Effector CD8-positive, alpha-beta T cell (primary cell): Measurements from ENCODE around the gene LCN15.
"Not testable (repeated sequence)": the region's sequence is repeated elsewhere in the genome, so short reads cannot be mapped to it uniquely, and the experiment has no call there.

Experiments used
- DNase-seq: peaks from one replicate; lab custom pipeline; 2025; lab: John Stamatoyannopoulos, UW

The LCN15 gene

DNA sequence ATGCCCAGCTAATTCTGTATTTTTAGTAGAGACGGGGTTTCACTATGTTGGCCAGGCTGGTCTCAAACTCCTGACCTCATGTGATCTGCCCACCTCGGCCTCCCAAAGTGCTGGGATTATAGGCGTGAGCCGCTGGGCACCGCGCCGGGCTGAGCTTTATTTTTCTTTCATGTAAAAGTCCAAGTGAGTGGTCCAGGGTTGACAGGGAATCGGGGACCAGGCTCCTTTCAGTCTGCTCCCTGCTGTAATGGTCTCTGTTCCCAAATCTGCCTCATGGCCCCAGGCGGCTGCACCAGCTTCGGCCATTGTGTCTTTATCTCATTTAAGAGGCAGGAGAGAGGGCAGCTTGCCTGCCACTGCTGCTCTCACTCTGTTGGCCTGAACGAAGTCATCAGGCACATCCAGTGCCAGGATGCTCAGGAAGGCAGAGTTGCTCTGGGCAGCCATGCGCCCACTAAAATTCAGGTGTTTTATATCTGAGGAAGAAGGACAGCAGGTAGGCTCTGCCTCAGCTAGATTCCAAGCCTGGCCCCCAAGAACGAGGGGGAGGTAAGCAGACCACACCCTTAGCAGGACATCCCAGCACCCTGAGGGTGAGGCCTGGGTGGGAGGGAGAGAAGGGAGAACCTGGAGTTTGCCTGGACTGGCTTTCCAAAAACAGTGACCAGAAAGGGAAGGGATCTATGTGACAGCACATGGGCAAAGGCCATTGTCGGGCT, 30.1 kb upstream of the LCN15 start:
- no peak for DNase-seq

DNA sequence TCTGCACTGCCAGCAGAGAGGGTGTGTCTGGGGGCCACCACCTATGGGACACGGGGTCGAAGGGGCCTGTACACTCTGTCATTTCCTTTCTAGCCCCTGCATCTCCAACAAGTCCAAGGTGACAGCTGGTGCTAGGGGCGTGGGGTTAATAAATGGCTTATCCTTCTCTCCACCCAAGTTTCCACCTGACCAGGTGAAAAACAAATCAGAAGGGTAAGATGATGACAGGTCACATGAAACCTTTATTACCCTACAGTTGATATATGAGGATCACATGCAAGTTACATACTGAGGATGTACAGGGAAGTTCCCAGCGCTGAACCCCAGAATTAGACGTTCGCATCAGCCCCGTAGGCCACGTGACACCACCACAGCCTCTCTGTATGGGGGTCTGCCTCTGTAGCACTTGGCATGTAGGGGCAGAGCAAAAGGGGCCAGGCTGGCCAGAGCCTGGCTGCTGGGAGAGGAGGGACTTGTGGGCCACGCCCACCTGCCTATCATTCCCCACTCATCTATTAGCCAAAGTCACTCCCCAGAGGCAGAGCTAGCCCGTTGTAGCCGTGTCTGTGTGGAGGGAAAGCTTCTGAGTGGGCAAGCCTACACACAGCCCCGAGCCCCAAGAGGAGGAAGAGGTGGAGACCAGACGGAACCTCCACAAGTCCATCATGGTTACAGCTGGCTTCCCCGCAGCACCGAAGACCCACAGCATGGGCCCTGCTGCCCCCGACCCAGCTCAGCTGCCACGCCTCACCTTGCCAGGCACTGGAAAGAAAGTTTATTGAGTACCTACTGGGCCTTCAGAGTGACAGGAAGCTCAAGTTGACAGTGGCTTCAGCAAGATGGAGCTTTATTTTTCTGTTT, 29.0 kb upstream of the LCN15 start:
- DNase-seq = no peak

DNA sequence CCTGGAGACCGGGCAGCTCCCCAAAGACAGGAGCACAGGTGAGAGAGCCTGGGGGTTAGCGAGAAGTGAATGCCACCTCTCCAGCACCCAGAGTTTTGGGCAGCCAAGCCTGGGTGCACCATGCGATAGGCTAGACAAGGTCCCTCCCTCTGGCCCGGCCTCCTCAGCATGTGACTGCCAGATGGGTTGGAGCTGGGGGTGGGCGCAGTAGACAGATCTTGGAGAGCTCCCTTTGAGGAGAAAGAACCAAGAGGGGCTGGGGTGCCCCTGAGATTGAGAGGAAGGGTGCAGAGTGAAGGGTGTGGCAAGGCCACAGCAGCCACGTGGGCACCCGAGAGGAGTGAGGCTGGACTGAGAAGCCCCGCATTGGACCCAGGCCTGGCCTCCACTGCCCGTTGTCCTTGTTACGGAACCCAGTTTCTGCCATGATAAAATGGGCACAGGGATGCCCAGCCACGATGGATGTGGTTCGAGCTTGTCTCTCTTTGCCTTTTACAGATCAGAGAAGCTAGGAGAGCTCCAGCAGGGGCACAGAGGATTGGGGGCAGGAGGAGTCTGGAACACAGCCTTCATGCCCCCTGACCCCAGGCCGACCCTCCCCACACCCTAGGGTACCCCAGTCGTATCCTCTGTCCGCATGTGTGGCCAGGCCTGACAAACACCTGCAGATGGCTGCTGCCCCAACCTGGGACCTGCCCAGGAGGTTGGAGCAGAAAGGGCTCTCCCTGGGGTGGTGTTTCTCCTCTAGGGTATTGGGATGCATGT, 28.2 kb upstream of the LCN15 start:
- DNase-seq = no peak

DNA sequence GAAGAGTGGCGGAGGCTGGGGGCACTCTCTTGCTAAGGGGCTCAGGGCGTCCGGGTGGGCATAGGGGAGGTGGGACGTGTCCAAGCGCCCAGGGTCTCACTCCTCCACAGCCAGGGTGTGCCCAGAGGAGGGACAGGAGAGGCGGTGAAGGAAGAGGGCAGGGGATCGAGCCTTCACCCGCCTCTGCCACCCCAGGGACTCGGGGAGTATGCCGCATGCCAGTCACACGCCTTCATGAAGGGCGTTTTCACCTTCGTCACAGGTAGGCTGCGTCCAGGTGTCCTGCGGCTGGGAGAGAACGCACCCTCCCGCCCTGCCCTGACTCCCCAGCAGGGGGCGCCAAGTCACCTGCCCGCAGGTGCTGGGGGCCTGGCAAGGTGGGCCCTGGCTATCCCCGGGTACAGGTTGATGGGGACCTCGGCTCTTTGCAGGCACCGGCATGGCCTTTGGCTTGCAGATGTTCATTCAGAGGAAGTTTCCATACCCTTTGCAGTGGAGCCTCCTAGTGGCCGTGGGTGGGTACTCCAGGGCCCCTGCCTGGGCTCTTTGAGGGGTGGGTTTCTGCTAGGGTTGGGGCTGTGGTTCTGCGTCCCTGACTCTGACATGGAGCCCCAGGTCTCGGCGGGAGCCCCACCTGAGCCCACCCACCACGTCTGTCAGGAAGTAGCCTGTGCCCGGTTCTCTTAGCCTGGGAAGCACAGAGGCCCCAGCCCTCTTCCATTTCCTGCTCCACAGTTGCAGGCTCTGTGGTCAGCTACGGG, 27.4 kb upstream of the LCN15 start:
- DNase-seq = peak; percentile 74

DNA sequence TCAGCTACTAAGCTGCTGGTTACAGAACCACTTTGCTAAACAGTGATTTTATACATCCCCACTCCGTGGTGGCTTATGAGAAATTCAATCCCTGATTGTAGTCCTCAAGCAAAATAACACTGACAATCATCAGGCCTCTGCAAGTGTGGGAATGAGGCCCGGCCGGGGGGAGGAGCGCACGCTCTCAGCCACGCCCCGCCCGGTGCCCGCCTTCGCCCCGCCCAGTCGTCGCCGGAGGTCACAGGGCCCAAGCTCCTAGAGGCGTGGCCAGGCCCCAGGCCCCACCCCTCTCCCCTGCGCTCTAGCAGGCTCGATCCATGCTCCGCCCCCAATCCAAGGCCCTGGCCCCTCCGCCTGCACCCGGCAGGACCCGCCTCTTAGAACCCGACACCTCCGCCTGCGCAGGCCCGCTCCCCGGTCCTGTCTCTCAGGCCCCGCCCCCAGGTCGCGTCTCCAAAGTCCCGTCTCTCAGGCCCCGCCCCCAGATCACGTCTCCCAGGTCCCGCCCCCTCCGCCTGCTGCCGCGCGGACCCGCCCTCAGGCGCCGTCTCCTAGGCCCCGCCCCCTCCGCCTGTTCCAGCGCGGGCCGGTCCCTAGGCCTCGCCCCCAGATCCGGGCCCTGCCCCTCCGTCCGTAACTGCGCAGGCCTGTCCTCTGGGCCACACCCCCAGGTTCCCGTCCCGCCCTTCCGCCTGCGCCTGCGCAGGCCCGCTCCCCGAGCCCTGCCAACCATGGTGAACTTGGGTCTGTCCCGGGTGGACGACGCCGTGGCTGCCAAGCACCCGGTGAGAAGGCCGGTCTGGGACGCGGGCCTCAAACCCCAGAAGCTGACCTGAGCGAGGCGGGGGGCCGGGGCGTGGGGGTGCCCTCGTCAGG, 26.6 kb upstream of the LCN15 start, which contains the start of gene TMEM141:
Gene TMEM141 (plus strand): TSS at position 705 of the 876 bp plus-strand sequence. CDS start 27 bp downstream, at position 732.
- DNase-seq = peak; percentile 99

DNA sequence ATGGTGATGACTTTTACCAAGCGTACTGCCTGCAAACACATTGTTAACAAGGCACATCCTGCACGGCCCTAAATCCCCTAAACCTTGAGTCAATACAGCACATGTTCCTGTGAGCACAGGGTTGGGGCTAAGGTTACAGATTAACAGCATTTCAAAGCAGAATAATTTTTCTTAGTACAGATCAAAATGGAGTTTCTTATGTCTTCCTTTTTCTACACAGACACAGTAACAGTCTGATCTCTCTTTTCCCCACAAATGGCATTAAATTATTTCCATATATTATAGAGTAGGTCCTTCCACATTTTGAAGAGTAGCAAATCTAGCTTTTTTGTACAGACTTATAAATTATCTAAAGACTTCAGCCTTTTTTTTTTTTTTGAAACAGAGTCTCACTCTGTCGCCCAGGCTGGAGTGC, 25.2 kb upstream of the LCN15 start:
- DNase-seq = no peak

DNA sequence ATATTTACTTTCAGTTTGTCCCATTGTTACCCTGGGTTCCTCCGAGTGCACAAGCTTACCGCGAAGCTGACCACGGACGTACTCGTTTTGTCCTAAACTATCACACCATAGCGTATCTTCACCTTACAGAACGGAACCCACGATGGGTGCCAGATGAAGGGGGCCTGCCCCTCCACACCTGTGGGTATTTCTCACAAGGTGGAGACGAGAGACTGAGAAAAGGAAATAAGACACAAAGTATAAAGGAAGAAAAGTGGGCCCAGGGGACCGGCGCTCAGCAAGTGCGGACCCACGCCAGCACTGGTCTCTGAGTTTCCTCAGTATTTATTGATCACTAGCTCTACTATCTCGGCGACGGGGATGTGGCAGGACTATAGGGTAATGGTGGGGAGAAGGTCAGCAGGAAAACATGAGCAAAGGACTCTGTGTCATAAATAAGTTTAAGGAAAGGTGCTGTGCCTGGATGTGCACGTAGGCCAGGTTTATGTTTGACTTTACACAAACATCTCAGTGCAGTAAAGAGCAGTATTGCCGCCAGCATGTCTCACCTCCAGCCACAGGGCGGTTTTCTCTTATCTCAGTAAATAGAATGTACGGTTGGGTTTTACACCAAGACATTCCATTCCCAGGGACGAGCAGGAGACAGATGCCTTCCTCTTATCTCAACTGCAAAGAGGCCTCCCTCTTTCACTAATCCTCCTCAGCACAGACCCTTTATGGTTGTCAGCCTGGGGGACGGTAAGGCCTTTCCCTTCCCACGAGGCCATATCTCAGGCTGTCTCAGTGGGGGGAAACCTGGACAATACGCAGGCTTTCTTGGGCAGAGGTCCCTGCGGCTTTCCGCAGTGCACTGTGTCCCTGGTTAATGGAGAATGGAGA, 24.6 kb upstream of the LCN15 start:
- DNase-seq = not testable (repeated sequence)

DNA sequence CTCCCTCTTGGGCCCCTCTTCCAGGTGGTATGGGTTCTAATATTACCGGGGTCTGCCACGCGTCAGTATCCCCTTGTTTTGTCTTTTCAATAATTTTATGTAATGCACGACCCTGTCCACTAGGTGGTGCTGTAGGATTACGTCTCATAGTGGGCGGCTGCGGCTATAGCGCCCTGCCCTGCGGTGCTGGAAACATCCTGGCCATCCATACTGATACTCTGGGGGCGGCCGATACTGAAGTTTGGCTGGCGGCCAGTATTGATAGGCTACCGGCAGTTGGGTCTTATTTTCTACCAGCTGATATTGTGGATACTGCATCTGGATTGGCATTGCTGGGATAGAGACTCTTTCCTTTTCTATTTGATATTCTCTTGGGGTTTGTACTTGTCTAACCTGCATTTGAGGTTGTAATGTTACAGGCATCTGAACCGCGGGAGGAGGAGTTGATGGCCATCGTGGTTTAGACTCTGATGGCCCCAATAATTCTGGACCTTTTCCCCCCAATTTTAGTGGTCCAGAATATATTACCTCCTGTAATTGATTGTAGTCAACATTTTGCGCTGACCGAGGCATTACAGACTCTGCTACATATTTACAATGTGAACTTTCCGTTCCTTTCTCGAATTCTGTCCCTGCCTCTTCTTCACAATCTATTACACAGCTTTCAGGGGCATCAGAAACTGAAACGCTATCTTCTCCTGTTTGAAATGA, 23.5 kb upstream of the LCN15 start:
- peak; percentile 52 for DNase-seq

DNA sequence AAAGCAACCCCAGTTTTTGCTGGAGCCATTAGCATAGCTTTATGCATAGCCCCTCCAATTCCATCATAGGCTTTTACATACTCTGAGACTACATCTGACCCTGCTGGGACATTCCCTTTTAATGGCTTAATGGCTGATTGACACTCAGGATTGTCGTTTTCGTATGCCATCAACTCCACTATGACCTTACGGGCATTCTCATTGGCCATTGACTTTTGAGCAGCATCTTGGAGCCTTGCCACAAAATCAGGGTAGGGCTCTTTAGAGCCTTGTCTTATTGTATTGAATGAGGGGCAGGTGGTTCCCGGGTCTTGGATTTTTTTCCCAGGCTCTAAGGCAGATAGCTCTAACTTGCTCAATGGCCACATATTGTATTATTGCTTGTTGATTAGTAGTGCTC, 22.7 kb upstream of the LCN15 start:
- not testable (repeated sequence) for DNase-seq

DNA sequence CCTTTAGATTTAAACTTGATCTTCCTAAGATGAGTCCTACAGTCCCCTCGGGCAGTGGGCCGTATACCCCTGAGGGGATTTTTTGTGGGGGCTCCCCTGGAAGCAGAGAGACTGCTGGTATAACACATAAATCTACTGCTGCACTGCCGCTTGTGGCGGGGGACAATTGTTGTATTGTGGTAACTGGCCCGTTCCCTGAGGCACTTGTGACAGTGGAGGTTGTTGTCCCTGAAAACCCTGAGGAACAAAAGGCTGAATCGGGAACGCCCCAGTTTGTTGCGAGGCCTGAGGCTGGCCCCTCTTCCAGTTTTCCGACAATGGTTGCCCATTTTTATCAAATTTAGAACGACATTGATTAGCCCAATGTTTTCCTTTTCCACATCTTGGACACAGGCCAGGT, 22.1 kb upstream of the LCN15 start:
- DNase-seq = no peak

DNA sequence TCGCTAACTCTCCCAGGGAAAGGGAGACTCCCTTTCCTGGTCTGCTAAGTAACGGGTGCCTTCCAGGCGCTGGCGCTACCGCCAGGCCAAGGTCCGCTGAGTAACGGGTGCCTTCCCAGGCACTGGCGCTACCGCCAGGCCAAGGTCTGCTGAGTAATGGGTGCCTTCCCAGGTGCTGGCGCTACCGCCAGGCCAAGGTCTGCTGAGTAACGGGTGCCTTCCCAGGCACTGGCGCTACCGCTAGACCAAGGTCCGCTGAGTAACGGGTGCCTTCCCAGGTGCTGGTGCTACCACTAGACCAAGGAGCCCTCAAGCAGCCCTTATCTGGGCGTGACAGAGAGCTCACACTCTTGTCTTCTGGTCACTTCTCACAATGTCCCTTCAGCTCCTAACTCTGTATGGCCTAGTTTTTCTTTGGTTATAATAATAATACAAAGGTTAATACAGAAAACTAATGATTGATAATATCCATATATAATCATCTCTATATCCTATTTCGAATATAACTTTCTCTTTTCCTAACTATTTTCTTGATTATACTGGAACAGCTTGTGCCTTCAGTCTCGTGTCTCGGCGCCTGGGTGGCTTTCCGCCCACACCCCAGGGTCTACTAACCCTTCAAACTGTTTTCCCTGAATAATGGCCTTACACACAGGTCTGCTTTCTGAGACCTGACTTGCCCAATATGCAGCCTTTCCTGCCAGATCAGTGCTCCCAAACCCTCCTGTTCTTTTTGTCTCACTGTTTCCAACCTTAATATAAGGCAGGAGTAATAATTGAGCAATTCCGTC, 21.4 kb upstream of the LCN15 start:
- DNase-seq = not testable (repeated sequence)

DNA sequence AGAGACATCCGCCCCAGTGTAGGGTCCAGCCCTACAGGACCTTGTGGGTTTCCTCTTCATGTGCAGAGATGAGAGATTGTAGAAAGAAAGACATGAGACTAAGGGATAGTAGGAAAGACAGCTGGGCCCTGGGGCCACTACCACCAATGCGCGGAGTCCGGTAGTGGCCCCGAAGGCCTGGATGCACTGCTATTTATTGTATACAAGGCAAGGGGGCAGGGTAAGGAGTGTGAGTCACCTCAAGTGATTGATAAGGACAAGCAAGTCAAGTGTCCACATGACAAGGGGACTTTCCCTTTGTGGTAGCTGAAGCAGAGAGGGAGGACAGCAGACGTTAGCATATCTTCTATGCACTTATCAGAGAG, 20.7 kb upstream of the LCN15 start:
- no peak for DNase-seq

DNA sequence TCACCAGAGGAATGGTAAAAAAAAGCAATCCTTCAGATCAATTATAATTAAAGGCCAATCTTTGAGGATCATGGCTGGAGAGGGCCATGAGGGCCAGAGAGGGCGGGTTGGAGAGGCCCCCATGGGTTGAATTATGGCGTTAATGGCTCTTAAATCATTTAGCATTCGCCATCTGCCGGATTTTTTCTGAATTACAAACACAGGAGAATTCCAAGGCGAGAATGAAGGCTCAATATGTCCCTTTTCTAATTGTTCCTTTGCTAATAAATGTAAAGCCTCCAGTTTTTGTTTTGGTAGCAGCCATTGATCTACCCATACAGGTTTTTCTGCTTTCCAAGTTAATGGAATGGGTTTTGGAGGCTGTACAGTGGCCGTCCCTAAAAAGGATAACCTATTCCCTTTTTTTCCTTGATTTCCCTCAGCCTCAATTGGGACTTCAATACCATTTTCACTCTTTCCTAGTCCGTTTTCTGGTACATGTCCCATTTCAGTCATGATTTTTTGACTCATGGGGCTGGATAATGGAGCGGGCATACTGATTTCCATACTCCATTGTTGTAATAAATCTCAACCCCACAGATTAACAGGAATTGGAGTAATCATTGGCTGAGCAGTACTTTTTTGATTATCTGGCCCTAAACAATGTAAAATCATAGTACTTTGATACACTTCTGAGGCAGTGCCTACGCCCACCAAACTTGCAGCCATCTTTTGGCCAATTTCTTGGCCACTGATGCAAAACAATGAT, 20.1 kb upstream of the LCN15 start:
- no peak for DNase-seq

DNA sequence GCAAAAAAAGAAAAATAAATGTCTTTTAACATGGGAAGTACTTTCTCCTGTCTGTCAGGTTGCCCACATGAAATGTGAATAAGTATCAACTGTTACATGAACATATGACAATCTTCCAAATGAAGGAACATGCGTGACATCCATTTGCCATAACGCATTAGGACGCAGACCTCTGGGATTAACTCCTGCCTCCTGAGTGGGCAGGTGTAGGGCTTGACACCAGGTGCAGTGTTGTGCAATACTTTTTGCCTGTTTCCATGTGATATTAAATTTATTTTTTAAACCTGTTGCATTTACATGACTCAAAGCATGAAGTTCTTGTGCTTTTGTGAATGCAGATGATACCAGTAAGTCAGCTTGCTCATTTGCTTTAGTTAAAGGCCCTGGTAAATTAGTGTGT, 18.1 kb upstream of the LCN15 start:
- no peak for DNase-seq

DNA sequence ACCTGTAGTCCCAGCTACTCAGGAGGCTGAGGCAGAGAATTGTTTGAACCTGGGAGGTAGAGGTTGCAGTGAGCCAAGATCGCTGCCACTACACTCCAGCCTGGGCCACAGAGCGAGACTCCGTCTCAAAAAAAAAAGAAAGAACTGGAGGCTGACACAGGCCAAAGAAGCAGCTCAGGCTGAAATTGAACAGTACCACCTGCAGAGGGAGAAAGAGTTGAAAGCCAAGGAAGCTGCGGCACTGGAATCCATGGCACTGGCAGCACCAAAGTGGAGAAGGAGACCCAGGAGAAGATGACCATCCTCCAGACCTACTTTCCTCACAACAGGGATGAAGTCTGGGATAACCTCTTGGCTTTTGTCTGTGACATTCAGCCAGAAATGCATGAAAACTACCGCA, 15.5 kb upstream of the LCN15 start:
- no peak for DNase-seq

DNA sequence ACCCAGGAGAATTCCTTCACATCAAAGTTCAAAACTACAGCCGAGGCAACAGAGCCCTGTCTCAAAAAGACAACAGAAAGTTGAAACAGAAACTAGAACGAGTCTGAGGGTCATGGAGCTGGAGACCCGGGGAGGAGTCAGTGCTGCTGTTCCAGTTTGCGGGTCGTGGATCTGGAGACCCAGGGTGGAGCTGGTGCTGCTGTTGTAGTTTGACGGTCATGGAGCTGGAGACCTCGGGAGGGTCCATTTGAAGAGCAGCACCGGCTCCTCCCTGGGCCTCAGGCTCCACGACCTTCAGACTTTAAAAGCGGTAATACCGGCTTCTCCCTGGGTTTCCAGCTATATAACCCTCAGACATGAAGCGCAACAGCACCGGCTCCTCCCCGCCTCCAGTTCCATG, 13.0 kb upstream of the LCN15 start:
- DNase-seq = no peak

DNA sequence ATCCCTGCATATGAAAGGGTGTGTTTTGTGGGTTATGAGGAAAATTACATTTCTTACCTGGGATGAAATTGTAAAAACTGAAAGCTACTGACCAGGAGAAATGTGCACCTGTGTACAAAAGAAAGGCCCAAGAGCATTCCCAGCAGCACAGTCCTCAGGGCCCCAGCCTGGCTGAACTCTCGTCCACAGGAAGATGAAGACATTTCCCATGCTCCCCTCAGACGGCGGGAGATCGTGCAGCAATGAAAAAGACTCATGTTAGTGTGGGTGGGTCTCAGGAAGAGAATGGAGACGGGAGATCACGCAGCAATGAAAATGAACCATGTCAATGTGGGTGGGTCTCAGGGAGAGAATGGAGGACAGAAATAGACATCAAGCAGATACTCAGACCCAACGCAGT, 12.6 kb upstream of the LCN15 start:
- no peak for DNase-seq

DNA sequence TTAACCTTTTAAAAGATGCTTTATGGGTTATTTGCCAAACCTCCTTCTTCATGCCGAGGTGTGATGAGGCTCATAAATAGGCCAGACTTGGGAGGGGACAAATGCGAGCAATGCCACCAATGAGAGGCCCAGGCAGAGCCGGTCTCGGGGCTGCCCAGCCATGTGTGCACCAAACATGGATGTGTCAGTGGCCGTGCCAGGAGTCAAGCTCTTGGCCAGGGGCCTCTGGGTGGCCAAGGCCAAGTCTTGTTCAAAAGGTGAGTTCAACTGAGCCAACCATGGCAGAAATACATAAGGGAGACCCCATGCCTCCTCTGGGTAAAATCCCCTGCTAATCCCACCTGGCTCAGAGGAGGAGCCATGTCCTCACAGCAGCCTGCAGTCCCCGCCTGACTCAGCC, 10.9 kb upstream of the LCN15 start:
- DNase-seq = no peak
